Measurements from ENCODE around the gene PQBP1. TPM values are rescaled to one million over a fixed set of nuclear protein-coding genes. Genes with fewer than 3 reads are reported as not detected.
A peak's percentile ranks its signal among the peaks of the same experiment; 100 is the strongest.

PQBP1 gene
- total RNA-seq, 1 donor from 2014 or later: 14.8 TPM

GRCh38 chrX:48897157-48897624, 539 bp upstream of the PQBP1 start:
- intact Hi-C loops (cut with DNase I): loop anchor here (2.0 to 10.0 kb wide), 4 partner anchors 62 to 422 kb away; partner anchors contain the start of genes FTSJ1, SLC38A5 and TFE3
- peaks cover 9 to 11% of the 10 kb centered on the region in 2 donors for H3K36me3 ChIP-seq
- peak overlapping the region; percentile 60 to 69 for H3K4me3 ChIP-seq
- DNase-seq (ENCODE audit: low spot score in 2 of 2): peak in 1 of 2 donors; percentile 85
- H3K27ac ChIP-seq: peak overlapping the region; percentile 94 to 97
- H3K9me3 ChIP-seq: no peaks in the 10 kb centered on the region
- TF ChIP-seq CTCF (IDR thresholded peaks at IDR 0.05): no peak
- peaks cover 3 to 9% of the 10 kb centered on the region in 2 donors for H3K4me1 ChIP-seq
- no peaks in the 10 kb centered on the region for H3K27me3 ChIP-seq

- no peak for TF ChIP-seq CTCF (IDR thresholded peaks at IDR 0.05)
- intact Hi-C loops (cut with DNase I): loop anchor here (5.0 to 10.0 kb wide), 2 partner anchors 143 to 424 kb away; partner anchors contain the start of genes FTSJ1, SLC38A5 and TFE3
- no peak overlapping the region for H3K27ac ChIP-seq
These were observed 1.3 kb downstream of the PQBP1 start for GRCh38 chrX:48899078-48899410.

GRCh38 chrX:48901069-48901468, 3.3 kb downstream of the PQBP1 start:
- intact Hi-C loops (cut with DNase I): no loop called here
- Histone ChIP-seq H3K4me1 (peaks cover 3 to 9% of the 10 kb centered on the region in 2 donors), H3K27ac (no peak overlapping the region), H3K36me3 (peaks cover 19 to 30% of the 10 kb centered on the region in 2 donors), H3K4me3 (no peak overlapping the region), H3K9me3 (no peaks in the 10 kb centered on the region), H3K27me3 (no peaks in the 10 kb centered on the region)
- no peak for DNase-seq (ENCODE audit: low spot score in 2 of 2)
- no peak for TF ChIP-seq CTCF (IDR thresholded peaks at IDR 0.05)

More at GRCh38 chrX:48899078-48899410, 1.3 kb downstream of the PQBP1 start:
- Histone ChIP-seq H3K36me3 (peaks cover 17 to 19% of the 10 kb centered on the region in 2 donors), H3K4me1 (peaks cover 3 to 9% of the 10 kb centered on the region in 2 donors), H3K9me3 (no peaks in the 10 kb centered on the region), H3K27me3 (no peaks in the 10 kb centered on the region), H3K4me3 (no peak overlapping the region)
- no peak for DNase-seq (ENCODE audit: low spot score in 2 of 2)

- H3K27me3 ChIP-seq: no peaks in the 10 kb centered on the region
- H3K9me3 ChIP-seq: no peaks in the 10 kb centered on the region
- DNase-seq (ENCODE audit: low spot score in 2 of 2): no peak
- H3K4me1 ChIP-seq: peaks cover 3% of the 10 kb centered on the region in 2 donors
- peaks cover 19 to 30% of the 10 kb centered on the region in 2 donors for H3K36me3 ChIP-seq
- H3K27ac ChIP-seq: no peak overlapping the region
- no peak for TF ChIP-seq CTCF (IDR thresholded peaks at IDR 0.05)
- intact Hi-C loops (cut with DNase I): no loop called here
- no peak overlapping the region for H3K4me3 ChIP-seq
These were observed 4.4 kb downstream of the PQBP1 start for GRCh38 chrX:48902135-48902534.

- intact Hi-C loops (cut with DNase I): no loop called here
- Histone ChIP-seq H3K27ac (no peak overlapping the region), H3K27me3 (no peaks in the 10 kb centered on the region), H3K9me3 (no peaks in the 10 kb centered on the region), H3K36me3 (peaks cover 19 to 30% of the 10 kb centered on the region in 2 donors), H3K4me3 (no peak overlapping the region), H3K4me1 (peaks cover 3% of the 10 kb centered on the region in 2 donors)
- TF ChIP-seq CTCF (IDR thresholded peaks at IDR 0.05): no peak
- DNase-seq (ENCODE audit: low spot score in 2 of 2): no peak
These were observed 5.0 kb downstream of the PQBP1 start for GRCh38 chrX:48902776-48903175.

- intact Hi-C loops (cut with DNase I): no loop called here
- no peak overlapping the region for H3K4me3 ChIP-seq
- no peaks in the 10 kb centered on the region for H3K27me3 ChIP-seq
- no peak for DNase-seq (ENCODE audit: low spot score in 2 of 2)
- H3K9me3 ChIP-seq: no peaks in the 10 kb centered on the region
- no peak for TF ChIP-seq CTCF (IDR thresholded peaks at IDR 0.05)
- H3K36me3 ChIP-seq: peaks cover 19 to 30% of the 10 kb centered on the region in 2 donors
- H3K4me1 ChIP-seq: peaks cover 3% of the 10 kb centered on the region in 2 donors
- H3K27ac ChIP-seq: no peak overlapping the region
These were observed 5.6 kb downstream of the PQBP1 start for GRCh38 chrX:48903290-48903689.
